IPS DF 19.7 (cell line): ENCODE measurements around the gene LDLRAP1.

Experiments
- DNase-seq: peaks from one replicate; pipeline ENCODE4 v3.0.0-alpha.2; 2013; ENCODE audit warnings: low read depth, low spot score

The LDLRAP1 gene

DNA sequence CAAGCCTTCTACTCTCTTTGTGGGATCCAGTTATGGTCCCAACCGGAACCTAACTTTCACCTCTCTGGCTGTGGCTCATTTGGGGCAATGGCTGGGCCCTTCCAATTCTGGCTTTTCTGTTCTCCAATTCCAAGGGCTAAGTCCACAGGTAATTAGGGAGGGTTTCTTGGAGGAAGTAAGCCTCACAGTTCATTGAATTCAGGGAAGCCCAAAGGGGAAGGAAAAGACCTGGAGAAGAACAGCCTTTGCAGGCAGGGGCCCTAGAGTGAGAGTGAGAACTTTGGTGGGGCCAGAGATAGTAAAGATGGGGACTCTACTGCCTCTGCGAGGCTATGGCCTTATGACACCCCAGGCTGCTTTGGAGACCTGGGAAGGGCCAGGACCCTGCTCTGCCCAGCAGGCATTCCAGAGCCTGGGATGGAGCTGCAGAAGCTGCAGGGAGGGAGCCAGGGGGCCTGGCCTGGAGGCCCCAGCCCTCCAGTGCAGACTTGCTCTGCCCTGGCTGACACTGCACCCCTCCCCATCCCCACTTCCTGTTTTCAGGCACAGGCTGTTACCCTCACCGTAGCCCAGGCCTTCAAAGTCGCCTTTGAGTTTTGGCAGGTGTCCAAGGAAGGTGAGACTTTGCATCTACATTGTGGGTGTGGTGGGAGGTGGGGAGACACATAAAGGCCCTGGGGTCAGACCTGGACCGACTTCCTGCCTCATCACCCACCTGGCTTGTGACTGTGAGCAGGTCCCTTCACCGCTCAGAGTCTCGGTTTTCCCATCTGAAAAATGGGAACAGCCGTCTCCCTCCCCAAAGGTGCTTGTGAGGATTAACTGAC is 18.9 kb downstream of the LDLRAP1 start:
- DNase-seq = no peak

DNA sequence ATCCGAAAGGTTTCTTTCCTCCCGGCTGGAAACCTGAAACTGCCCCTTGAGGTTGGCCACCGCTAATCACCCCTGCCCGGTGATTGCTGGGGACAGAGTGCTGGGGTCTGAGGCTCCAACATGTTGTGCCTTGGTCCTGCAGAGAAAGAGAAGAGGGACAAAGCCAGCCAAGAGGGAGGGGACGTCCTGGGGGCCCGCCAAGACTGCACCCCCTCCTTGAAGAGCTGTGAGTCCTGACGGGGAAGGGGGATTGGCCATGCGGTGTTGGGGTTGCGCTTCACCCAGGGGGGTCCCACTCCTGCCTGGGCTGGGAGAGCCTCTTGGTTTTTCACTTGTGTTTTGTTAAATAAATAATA is 19.5 kb downstream of the LDLRAP1 start:
- no peak for DNase-seq

DNA sequence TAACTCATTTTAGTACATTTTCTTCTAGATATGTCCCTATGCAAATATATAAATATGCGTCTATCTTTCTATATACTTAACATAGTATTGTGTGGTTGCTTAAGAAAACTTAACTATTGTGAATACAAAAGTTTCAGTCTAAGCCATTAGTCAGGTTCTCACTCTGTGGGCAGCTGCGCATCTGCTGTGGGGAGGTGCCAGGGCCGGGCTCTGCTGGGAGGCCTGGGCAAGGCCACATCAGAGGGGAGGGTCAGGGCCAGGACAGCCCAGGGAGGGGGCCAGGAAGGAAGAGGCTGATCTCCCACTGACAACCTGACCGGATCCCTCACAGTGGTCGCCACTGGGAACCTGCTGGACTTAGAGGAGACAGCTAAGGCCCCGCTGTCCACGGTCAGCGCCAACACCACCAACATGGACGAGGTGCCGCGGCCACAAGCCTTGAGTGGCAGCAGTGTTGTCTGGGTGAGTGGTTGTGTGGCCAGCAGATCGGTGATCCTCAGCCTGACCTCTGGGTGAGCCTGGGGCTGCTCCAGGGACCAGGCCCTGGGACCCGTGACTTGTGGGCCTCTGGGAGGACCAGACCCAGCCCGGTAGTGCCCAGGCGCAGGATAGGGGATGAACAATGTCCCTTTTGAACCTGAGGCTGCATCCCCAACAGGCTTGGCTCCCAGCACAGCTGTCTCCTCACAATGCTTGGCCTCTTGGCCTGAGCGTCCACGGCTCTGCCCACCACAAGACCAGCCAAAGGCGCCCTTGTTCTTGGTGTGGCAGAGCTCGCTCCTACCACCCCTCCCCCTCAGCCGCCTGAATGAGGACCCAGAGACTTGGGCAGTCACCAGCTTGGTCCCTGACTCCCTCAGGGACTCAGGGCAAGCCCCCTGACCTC is 20.2 kb downstream of the LDLRAP1 start:
- no peak for DNase-seq

DNA sequence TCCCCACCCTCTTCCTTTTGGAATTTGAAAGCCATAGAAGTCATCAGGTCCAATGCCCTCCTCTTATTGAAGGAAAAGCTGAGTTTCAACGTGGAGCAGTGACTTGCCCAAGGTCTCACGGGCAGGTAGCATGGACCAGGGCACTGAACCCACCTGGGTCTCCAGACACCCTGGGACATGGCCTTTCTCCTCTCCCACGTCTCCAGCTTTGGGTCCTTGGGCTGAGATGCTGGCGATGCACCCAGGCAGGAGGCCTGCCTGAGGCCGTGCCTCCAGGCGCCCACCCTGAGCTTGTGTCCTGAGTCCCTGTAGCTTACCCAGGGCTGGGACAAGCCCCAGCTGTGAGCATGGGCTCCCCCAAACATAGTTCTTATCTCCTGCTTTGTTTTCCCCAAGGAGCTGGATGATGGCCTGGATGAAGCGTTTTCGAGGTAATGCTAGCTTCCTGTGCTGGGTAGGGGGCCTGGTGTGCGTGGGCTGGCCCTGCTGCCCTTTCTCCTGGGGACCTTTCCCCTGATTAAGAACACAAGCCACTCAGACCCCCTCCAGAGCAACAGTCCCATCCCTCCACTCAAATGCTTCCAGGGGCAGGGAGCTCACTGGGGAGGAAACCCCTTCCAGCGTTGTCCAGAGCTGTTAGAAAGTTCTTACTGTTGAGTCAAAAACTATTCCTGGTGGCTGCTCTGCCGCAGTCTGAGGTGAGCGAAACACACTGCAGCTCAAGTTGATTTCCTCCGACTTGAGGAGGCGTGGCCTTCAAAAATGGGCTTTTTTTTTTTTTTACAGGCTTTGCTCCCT is 21.6 kb downstream of the LDLRAP1 start:
- DNase-seq = no peak

DNA sequence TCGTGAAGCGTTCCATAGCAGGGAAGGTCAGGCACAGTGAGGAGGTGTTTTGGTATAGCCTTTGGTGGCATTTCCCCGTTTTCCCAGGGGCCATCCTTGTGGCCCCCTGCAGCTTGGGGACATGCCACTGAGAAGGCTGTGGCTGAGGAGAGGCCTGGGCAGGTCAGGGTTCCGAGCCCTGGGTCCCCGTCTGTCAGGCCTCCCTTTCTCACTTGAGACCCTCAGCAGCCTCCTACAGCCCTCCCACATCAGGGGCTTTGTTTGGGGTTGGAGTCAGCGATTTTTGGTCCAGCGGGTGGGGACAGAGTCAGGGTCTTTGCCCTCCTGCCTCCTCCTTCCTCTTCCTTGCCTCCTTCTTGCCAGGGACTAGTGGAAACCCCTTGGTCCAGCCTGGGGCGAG is 22.2 kb downstream of the LDLRAP1 start:
- no peak for DNase-seq

DNA sequence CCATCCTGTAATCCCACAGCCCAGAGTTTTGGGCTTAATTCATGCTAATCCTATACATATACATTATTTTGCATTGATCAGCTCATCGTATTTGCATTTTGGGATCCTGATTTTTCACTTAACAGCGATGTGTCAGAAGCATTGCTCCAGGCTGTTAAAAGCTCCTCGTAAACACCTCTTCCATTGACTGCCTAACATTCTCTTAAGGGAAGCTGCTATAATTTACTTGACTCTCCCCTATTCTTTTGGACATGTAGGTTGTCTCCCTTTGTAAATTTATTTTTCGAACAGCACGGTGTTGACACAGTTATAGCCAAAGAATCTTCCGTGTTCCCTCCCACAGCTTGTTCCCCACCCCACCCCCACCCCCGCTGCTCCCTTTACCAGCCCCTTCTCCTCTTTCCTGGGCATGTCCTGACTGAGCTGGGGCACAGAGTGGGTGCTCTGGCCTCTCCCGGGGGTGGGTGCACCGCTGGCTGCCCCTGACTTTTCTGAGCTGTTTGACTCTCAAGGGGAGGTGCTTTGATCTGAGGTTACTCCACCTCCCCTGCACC is 22.8 kb downstream of the LDLRAP1 start:
- no peak for DNase-seq

DNA sequence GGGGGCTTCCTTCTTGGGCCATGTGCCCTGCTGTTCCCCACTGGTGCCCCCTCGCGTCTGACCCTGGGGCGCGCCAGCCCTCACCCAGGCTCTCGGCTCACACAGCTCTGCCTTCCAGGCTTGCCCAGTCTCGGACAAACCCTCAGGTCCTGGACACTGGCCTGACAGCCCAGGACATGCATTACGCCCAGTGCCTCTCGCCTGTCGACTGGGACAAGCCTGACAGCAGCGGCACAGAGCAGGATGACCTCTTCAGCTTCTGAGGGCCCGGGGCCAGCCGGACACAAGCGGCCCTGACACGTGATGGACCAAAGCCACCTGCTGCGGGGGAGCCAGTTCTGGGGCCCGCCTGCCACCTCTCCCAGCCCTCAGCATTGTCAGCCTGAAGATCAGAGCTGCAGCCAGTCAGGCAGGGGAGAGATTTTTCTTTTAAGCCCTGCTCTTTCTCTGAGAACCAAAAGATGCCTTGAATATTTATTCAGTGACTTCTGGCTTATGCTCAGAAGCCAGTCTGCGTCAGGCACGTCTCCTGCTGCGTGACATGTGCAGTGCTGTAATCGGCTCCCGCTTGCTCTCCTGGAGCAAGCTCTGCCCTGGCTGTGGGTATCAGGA is 23.4 kb downstream of the LDLRAP1 start:
- DNase-seq = no peak

DNA sequence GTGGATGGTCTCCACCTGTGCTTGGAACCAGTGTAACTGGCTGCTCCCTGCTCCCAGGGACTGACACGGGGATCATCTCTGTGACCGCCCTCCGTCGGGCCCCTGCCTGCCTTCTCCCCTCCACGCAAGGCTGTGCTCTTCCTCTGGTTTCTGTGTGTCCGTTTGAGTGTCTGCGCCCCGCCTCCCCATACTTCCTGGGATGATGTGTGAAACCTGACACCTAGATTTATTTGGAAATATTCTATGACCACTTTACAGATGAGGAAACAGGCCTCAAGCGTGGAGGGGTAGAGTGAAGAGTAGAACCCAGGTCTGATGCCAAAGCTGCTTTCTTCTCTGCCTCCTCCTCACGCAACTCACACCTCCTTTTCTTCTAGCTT is 24.3 kb downstream of the LDLRAP1 start:
- DNase-seq = no peak

DNA sequence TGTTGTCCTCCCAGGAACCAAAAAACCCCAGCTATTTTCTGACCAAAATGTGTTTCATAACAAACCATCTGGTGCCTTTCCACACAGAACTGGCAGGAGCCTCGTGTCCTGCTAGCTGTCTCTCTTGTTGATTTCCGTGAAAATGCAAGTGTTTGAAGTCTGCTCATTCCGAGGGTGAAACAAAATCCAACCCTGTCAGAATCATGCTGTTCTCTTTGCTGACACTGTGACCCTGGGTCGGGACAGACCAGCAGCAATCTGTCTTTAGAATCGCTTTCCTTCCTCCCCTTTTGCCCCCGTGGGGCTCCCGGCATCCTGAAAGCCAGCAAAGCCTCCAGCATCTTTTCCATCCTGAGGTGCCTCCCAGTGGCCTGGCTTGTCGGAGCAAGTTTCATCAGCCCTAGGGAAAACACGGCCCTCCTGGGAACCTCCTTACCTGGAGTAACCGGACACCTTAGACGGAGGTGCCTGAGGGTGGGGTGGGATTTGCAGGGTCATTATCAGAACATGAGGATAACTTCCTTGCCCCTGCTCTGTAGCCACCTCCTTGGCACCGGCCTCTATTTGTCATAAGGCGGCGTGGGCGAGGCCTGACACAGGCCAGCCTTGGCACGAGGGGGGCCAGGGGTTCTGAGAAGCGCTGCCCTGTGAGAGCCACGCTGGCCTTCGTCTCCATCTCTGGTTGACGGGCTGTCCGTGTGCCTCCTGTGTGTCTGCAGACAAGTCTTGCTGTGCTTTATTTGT is 24.9 kb downstream of the LDLRAP1 start:
- DNase-seq = peak; percentile 52

DNA sequence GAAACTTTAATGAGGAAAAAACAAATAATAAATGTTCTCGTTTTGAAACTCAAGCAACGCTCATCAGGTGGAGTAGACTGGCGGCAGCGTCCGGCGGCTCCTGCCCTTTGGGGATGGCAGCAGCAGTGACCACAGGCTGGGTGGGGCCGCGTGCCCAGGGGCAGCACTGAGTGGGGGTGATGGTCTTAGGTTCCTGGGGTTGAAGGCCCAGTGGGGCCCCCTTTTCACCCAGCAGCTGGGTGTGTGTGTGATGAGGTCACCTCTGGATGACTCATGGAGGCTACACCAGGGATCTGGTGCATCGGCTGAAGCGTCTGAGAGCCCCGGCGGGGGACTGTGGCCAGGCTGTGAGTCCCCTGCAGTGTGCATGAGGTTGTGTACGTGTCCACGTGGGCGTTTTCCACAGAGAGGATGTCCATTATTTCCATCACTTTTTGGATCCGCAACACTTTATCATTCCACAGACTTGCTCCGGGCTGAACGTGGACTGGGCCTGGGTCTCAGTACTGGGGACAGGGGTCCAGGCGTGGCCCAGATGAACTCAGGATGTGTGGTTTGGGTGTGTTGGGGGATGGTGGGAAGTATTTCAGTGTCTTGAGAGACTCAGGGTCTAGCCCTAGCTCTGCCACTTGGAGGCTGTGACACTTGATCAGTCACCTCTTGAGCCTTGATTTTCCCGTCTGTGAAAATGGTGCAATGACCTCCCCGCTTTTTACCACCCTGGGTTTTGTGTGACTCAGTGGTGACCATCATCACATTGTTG is 25.6 kb downstream of the LDLRAP1 start:
- no peak for DNase-seq

DNA sequence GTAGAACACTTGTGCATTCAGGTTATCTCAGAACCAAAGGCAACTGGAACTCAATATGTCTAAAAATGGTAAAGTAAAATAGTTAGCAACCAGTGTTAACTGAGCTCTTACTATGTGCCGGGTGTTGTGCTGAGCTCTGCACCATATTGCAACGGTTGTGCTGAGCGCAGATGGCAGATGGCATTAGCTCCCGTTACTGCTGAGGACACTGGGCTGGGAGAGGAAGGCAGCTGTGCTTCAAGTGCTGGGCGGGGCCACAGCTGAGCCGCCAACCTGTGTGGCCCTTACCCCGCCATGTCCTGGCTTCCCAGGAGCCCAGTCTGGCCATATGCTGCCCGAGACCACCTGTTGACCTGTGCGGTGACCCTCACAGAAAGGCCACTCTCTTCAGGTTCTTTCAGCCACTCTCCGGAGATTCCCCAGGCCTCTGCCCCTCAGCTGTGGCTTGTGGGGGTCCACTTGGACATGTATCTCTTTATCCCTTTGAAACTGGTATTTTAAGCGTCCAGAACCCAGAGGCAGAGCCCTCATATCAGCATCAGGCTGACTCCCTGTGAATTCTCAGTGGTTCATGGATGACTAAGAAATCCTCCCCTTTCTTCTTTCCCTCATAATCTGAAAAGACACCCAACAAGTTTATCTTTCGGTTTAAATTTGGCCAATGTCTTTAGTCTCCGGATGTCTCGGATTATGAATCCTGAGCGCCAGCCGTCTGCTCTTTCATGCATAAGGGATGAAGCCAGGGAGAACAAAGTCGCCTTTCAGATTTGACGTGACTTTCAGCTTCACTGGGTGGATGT is 26.4 kb downstream of the LDLRAP1 start:
- DNase-seq = no peak

DNA sequence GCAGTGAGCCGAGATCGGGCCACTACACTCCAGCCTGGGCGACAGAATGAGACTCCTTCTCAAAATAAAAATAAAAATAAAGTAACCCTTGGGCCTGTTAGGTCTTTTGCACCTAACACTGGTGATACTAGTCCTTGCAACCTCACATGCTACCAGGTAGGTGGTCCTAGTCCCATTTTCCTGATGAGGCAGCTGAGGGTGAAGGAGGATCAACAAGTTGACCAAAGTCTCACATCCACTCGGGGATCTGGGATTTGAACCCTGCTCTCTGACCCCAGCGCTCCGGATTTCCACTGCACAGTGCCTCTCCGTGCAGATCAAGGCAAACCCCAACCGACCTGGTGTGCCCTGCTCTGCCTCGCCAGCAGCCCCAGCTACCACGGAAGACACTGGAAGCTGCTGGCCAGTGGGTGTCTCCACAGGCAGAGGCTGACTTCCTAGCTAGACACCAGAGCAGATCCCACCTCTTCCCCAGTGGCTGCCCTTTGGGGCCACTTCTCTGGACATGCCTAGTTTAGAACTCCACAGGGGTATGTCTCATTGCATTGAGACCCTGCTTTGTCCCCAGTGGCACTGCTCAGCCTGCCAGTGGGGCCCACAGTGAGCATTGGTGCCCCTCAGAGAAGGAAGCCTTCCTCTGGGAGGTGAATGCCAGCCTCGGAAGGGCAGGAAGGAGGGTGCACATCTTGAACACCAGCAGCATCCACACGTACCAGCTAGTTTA is 27.6 kb downstream of the LDLRAP1 start:
- DNase-seq = no peak

DNA sequence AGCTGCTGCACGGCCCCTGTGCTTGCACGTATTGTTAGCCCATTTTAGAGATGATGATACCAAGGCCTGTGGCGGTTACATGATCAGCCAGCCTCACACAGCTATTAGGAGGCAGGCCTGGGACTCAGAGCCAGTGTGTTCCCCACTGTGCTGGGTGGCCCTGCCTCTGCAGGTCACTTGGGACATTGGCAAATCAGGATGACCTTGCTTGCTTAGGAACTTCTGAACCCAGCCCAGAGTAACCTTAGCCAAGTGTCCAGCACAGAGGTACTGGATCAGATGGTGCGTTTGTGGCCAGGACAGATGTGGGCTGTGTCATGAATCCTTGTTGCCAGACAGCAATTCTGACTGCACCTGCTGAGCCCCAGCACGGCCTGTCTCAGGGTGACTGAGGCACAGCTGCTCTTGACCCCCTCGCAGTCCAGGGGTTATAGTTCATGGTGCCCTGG is 28.1 kb downstream of the LDLRAP1 start:
- DNase-seq = no peak

DNA sequence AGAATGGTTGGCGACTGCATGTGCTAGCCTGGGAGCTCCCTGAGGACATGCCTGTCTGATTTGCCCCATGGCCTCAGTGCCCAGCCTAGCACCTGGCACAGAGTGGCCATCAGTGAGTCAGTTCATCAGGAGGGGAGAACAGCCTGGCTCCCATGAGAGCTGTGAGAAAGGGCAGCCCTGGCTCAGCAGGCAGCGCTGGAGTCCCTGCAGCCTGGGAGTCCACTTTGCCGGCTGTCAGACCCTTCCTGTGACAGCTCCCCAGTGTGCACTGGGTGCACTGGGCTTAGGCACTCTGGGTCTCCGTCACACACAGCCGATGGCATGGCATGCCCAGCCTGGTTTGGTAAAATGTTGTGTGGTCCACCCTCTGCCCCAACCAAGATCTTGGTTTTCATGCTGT is 28.7 kb downstream of the LDLRAP1 start:
- no peak for DNase-seq

DNA sequence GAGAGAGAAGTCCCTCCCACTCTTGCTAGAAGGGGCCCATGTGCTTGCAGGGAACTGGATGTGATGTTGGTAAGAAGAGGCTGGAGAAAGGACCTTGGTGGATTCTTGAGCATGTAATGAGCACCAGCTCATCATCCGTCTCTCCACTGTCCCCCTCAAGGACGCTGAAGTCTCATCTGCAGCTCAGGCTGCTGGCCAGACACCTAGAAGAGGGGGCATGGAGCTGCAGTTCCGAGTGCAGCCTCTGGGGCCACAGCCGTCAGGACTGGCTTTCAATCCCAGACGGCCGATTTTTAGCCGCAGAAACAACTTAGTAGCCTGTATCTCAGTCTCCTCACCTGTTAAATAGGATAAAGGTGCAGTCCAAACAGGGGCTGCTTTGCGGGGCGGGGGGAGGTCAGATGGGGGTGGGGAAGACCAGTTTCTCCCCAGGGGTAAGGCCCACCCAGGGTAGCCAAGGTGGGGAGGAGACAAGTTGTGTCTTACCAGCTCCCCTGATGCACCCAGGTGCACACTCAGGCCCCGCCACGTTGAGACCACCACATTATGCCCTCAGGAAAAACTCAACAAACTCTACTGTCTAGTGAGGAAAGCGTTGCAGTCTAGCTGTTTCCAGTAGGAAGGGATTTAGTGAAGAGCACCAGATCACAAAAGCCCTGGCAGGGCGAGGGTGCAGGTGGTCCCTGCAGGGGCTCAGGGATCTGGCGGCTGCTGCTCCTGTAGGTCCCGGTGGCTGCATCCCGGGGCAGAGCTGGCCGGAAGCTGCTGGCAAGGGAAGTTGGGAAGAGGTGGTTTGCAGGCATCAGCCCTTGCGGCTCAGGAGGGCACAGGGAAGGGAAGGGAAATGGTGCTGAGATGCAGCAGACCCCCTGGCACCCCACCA is 29.5 kb downstream of the LDLRAP1 start:
- no peak for DNase-seq

DNA sequence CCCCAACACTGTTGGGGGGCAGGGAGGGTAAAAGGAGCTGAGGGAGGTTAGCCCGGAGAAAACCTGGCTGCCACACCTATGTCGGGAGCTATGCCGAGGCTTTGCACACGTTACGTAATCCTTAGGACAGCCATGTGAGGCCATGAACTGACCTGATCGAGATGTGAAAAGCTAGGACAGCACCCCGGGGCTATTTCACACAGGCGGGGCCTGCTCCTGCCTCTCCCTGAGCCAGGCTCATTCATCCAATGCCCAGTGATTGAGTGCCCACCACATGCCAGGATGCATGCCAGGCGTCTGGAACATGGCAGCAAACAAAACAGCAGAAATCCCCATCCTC is 30.2 kb downstream of the LDLRAP1 start:
- no peak for DNase-seq

DNA sequence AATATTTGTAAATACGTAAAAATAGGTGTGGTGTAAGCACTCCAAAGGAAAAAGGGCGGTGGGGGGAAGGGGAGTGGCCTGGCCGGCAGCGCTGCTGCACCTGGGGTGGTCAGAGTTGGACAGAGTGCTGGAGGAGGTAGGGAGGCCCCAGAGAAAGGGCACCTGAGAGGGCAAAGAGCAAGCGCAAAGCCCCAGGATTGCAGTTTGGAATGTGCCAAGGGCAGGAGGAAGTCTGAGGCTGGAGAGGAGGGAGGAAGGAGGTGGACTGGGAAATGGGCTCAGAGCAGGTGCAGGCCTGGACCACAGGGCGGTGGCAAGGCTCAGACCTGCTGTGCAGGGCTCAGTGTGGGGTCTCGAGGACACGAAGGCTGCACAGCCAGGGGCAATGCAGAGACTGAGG is 30.6 kb downstream of the LDLRAP1 start:
- no peak for DNase-seq

DNA sequence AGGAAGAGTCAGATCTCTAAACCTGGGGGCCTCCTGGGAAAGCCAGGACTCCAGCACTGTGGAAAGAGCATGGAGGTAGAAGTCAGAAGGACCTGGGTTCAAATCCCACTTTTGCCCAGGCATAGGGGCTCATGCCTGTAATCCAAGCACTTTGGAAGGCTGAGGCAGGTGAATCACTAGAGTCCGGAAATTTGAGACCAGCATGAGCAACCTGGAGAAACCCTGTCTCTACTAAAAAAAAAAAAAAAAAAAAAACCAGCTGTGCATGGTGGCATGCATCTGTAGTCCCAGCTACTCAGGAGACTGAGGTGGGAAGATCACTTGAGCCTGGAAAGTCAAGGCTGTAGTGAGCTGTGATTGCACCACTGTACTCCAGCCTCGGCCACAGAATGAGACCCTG is 31.8 kb downstream of the LDLRAP1 start:
- no peak for DNase-seq
